Measurements from ENCODE around the gene GRIN2A.

- TF ChIP-seq, protein P1, sequence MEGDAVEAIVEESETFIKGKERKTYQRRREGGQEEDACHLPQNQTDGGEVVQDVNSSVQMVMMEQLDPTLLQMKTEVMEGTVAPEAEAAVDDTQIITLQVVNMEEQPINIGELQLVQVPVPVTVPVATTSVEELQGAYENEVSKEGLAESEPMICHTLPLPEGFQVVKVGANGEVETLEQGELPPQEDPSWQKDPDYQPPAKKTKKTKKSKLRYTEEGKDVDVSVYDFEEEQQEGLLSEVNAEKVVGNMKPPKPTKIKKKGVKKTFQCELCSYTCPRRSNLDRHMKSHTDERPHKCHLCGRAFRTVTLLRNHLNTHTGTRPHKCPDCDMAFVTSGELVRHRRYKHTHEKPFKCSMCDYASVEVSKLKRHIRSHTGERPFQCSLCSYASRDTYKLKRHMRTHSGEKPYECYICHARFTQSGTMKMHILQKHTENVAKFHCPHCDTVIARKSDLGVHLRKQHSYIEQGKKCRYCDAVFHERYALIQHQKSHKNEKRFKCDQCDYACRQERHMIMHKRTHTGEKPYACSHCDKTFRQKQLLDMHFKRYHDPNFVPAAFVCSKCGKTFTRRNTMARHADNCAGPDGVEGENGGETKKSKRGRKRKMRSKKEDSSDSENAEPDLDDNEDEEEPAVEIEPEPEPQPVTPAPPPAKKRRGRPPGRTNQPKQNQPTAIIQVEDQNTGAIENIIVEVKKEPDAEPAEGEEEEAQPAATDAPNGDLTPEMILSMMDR (IDR thresholded peaks at IDR 0.05), result no peak
- no peak for TF ChIP-seq EP300 (IDR thresholded peaks at IDR 0.05)
Observed at GRCh38 chr16:9756434-9756833, 425.8 kb downstream of the GRIN2A start.
